ENCODE measurements around the gene TP53I13.

Gene TP53I13

GRCh38 chr17:29594519-29595090, 26.1 kb downstream of the TP53I13 start:
- DNase-seq = no peak

DNA sequence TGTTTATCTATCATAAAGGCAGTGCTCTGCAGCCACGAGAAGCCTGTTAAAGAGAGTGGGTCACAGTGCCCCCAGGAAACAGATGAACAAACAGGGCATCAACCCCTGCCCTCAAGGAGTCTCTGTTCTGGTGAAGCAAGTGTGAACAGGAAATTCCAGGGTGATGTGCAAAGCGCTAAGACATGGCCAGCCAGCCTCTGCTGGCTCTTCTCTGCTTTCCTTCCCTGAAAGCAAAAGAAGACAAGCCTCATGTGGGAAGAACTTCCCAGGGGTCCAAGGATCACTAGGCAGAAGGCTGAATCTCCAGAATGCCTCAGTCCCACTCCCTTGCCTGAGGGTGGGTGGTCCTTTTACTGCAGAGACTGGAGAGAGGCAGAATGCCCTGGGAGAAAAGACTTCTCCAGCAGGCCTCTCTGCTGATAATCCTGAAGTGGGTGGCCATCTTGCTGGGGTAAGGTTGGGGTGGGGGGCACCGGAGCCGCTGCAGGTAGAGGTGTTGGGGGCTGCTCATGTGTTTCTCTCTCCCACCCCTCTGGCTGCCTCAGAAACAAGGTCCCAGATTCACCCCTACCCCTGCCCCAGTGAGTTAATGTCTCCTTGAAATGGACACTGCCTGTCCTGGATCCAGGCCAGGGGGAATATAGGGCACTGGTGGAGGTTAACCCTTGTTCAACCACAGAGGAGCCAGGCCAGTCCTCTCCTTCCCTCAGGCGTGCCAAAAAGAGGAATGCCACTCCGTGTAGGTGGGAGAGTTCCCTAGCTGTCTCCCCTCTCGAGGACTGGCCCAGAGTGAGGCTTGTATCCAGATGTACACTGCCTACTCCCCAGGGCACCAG, 26.8 kb downstream of the TP53I13 start:
- no peak for DNase-seq

GRCh38 chr17:29595943-29596774, 27.7 kb downstream of the TP53I13 start:
- no peak for DNase-seq

DNA sequence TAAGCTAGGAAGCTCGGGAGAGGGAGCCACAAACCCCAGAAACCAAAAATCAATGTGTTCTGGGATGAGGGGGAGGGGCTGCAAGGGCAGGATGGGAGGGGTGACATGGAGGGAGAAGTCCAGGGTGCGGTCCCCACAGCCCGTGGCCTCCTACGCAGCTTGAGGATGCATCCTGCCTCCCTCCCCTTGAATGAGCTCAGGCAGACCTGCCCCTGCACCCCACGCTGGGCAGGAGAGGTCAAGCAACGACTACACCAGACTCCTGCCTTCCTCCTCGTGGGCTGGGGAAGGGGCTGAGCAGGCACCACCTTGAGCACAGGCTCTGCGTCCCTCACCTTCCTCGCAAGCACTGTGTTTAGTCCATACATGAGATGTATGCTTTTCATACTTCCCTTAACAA, 28.3 kb downstream of the TP53I13 start:
- no peak for DNase-seq

DNA sequence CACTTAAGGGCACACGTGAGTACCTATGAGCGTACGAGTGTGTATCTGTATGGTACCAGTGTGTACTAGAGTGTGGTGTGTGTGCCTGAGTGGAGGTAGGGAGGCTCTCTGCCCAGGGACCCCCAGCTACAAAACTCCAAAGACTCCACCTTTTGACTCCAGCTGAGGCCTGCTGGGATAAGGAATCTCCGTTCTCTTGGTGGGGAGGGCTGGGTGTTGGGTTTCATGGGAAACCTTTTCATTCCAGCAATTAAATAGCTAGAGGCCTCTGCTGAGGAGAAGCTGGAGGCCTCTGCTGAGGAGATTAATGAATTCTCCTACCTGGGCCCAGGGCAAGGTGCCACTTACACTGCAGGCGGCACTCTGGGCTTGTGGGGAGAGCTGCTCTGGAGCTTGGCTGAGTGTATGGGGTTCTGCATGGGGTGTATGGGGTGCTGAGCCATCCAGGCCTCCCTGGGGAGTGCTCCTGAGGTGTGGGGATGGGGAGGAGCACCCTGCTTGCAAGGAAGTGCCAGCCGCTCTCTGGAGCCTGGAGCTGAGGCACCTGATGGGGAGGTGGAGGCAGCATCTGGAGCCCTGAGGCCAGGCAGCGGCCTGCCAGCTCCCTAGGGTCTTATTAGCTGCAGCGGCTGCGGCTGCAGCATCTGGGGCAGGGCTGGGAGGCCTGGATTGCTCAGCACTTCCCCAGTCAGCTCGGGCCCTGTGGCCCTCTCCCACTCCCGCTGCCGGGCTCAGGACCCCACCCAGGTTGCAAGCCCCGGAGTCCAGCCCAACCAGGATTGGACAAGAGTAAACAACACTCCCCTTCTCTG, 29.1 kb downstream of the TP53I13 start:
- DNase-seq = no peak

GRCh38 chr17:29603109-29603674, 34.7 kb downstream of the TP53I13 start:
- no peak for DNase-seq

GRCh38 chr17:29607557-29608195, 39.2 kb downstream of the TP53I13 start:
- no peak for DNase-seq

DNA sequence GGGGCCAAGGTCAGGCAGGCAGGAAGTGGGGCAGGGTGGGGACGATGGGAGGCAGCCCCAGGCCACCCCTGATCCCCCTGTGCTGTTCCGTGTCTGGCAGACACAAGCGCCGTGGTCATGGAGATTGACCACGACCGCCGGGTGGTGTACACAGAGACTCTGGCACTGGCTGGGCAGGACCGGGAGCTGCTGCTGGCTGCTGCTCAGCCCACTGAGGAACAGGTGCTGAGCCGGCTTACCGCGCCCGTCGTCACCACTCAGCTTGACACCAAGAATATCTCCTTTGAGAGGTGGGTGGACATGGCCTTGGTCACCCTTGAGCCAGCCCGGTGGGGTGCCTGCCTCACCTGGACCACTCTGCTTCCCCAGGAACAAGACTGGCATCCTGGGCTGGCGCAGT, 40.5 kb downstream of the TP53I13 start:
- no peak for DNase-seq

DNA sequence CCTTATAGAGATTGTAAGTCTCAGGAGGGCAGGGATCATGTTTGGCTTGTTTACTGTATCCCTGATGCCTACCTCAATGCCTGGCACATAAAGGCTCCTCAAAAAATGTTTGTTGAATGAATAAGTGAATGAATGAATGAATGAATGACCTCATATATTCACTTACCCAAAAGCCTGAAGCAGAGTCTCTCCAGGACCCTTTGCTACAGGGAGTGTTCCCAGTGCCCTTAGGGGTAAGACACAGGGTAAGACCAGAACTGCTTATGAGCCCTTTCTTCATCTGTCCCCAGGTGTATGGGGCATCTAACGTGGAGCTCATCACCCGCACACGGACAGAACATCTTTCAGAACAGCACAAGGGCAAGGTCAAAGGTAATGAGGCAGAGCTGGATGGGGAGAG, 41.9 kb downstream of the TP53I13 start:
- DNase-seq = no peak

DNA sequence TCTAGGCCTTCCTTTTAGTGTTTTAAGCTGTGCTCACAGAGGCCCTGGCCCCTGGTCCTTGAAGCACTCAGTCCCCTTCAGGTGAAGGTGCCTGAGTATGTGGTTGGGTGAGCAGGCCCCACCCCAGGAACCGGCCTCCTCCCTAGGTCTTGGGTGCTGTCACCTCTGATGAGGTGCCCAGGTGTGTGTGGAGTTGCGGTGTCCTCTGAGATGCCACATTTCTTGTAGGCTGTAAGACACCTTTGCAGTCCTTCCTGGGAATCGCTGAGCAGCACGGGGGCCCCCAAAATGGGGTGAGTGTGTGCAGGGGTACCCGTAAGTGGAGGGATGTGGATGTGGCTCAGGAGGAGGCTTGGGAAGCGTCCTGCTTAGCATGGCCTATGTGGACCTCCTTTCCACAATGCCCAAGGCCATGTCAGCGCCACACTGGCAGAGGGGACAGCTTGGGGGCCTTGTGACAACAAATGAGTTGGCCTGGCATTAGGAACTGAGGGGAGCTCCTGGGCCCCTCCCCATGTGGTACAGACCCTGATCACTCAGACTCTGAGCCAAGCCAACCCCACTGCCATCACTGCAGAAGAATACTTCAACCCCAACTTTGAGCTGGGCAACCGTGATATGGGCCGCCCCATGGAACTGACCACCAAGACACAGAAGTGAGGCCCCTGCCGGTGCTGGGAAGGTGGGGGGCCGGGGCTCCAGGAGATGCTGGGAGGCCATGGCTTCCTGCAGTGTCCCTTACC, 43.0 kb downstream of the TP53I13 start:
- no peak for DNase-seq

DNA sequence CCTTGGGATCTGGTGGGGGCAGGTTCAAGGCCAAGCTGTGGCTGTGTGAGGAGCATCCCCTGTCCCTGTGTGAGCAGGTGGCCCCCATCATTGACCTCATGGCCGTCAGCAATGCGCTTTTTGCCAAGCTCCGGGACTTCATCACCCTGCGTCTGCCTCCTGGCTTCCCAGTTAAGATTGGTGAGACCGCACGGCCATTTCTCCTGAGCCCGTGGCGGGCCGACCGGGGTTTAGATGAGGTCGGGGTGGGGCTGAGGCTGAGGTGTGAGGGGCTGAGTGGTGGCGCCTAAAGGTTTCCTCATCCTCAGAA, 43.5 kb downstream of the TP53I13 start:
- no peak for DNase-seq

DNA sequence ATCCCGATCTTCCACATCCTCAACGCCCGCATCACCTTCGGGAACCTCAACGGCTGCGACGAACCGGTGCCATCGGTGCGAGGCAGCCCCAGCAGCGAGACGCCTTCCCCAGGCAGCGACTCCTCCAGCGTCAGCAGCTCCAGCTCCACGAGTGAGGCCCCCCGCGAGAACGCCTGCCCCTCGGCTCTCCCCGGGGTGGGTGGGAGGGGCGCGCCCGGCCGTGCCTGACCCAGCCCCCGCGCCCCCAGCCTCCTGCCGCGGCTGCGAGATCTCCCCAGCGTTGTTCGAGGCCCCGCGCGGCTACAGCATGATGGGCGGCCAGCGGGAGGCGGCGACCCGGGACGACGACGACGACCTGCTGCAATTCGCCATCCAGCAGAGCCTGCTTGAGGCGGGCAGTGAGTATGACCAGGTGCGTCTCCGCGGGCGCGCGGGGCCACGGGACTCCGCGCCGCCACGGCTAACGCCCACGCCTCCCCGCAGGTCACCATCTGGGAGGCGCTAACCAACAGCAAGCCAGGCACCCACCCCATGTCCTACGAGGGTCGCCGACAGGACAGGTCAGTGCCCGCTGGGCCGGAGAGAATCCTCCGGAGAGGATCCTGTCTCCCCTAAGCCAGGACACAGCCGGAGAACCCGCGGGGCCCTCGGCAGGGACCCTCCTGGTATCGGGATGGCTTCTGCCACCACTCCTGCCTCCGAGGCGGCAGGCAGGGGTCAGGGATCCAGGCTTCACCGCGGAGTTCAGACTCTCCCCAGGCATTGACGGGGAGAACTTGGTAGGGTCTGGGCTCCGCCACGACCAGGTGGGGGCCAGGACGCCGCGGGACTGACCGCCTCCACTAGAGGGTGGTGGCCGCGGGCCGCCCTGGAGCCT, 44.1 kb downstream of the TP53I13 start:
- no peak for DNase-seq

- peak; percentile 90 for DNase-seq
These were observed 44.9 kb downstream of the TP53I13 start for GRCh38 chr17:29613352-29613837.

- DNase-seq = no peak
These were observed 45.4 kb downstream of the TP53I13 start for GRCh38 chr17:29613856-29614255.

GRCh38 chr17:29614349-29615047, 46.0 kb downstream of the TP53I13 start:
- no peak for DNase-seq

GRCh38 chr17:29615048-29615385, 46.5 kb downstream of the TP53I13 start:
- peak; percentile 81 for DNase-seq

GRCh38 chr17:29615492-29616299, 47.2 kb downstream of the TP53I13 start:
- peak; percentile 87 for DNase-seq

- no peak for DNase-seq
These were observed 48.0 kb downstream of the TP53I13 start for GRCh38 chr17:29616300-29617048.
